Measurements from ENCODE around the gene CRACDL. TPM values are rescaled to one million over a fixed set of nuclear protein-coding genes. Genes with fewer than 3 reads are reported as not detected.

The CRACDL gene
- total RNA-seq, 2 donors from 2014 or later: 4.1 to 20.8 TPM

DNA sequence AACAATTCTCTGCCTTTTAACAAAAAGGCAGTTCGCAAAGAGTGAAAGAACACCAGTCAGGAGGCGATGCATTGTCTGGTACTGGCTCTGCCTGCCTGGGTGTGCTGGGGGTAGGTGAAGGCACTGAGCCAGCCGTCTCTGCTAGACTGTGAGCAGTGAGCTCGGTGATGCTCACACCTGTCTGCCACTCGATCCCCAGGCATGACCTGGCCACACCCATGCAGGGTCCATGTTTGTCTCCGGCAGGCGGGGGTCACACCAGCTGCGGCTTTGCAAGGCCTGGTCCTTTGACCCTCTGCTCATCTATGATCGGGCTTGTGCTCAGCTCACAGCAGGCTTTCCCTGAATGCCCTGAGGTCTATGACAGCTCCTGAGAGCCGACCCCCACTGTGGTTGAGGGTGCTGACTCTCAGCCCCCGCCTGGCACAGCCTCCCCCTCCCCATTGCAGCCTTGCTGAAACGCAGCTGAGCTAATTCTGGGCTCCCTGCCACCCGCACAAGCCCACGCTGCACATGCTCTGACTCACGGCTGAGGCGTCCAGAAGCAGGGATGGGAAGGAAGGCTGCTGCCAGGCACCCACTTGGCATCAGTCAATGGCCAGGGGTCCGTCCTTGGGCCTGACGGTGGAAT is 23.7 kb downstream of the CRACDL start:
- Histone ChIP-seq H3K36me3 (no peaks in the 10 kb centered on the region), H3K4me1 (replicated peaks) (no peaks in the 10 kb centered on the region), H3K27me3 (replicated peaks; ENCODE audit: insufficient read depth) (no peaks in the 10 kb centered on the region), H3K9me3 (no peaks in the 10 kb centered on the region), H3K4me3 (no peak overlapping the region), H3K27ac (no peak overlapping the region)
- WGBS: 41% methylated on average over 16 of the region's 18 CpGs
- no peak for DNase-seq (ENCODE audit: low spot score)
- TF ChIP-seq CTCF (IDR thresholded peaks at IDR 0.05) (no peak), POLR2A (IDR thresholded peaks at IDR 0.05) (no peak), POLR2AphosphoS5 (IDR thresholded peaks at IDR 0.05) (no peak)
- intact Hi-C loops (cut with DNase I): no loop called here

DNA sequence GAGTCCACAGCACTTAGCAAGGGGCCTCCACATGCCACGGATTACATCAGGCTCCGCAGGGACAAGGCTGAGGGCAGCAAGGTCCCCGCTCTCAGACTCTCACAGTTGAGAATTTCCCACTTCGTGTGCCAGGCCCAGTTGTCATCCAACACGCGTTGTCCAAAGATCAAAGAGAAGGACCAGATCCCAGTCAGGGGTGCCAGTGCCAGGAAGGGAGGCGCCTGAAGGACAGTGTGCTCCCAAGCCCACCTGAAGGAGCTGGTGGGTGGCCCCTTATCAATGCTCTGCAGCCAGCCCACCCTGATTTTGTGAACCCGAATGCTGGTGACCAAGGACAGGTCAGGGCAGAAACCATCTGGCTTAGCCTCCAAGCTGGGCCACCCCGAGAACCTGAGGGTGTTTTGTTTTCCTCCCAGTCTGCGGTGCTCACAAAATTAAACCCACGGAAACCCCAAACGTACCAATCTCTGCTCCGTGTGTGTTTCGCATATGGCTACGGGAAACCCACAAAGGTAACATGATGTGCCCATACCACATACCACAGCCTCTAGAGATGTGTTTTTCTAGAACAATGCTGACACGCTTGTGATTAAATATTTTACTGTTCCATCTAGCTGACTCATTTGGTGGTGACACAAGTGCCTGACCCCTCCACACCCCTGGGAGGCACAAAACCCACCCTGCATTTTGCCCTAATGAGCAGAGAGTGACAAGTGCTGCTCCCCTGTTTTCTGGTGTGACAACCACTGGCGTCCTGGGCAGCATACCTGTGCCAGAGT is 24.5 kb downstream of the CRACDL start:
- no peaks in the 10 kb centered on the region for H3K27me3 ChIP-seq (replicated peaks; ENCODE audit: insufficient read depth)
- intact Hi-C loops (cut with DNase I): no loop called here
- H3K36me3 ChIP-seq: no peaks in the 10 kb centered on the region
- H3K27ac ChIP-seq: no peak overlapping the region
- 67% methylated on average over 17 of the region's 17 CpGs for WGBS
- H3K4me1 ChIP-seq (replicated peaks): no peaks in the 10 kb centered on the region
- no peak overlapping the region for H3K4me3 ChIP-seq
- TF ChIP-seq CTCF (IDR thresholded peaks at IDR 0.05): no peak
- TF ChIP-seq POLR2AphosphoS5 (IDR thresholded peaks at IDR 0.05): no peak
- no peak for TF ChIP-seq POLR2A (IDR thresholded peaks at IDR 0.05)
- no peaks in the 10 kb centered on the region for H3K9me3 ChIP-seq
- DNase-seq (ENCODE audit: low spot score): no peak

- intact Hi-C loops (cut with DNase I): no loop called here
- no peak for TF ChIP-seq POLR2AphosphoS5 (IDR thresholded peaks at IDR 0.05)
- TF ChIP-seq CTCF (IDR thresholded peaks at IDR 0.05): no peak
- TF ChIP-seq POLR2A (IDR thresholded peaks at IDR 0.05): no peak
- no peaks in the 10 kb centered on the region for H3K27me3 ChIP-seq (replicated peaks; ENCODE audit: insufficient read depth)
- 95% methylated on average over 7 of the region's 7 CpGs for WGBS
- no peak overlapping the region for H3K4me3 ChIP-seq
- DNase-seq (ENCODE audit: low spot score): no peak
- H3K4me1 ChIP-seq (replicated peaks): no peaks in the 10 kb centered on the region
- no peaks in the 10 kb centered on the region for H3K9me3 ChIP-seq
- H3K27ac ChIP-seq: no peak overlapping the region
- no peaks in the 10 kb centered on the region for H3K36me3 ChIP-seq
Observed at GRCh38 chr2:98911126-98911375, 25.0 kb downstream of the CRACDL start.

DNA sequence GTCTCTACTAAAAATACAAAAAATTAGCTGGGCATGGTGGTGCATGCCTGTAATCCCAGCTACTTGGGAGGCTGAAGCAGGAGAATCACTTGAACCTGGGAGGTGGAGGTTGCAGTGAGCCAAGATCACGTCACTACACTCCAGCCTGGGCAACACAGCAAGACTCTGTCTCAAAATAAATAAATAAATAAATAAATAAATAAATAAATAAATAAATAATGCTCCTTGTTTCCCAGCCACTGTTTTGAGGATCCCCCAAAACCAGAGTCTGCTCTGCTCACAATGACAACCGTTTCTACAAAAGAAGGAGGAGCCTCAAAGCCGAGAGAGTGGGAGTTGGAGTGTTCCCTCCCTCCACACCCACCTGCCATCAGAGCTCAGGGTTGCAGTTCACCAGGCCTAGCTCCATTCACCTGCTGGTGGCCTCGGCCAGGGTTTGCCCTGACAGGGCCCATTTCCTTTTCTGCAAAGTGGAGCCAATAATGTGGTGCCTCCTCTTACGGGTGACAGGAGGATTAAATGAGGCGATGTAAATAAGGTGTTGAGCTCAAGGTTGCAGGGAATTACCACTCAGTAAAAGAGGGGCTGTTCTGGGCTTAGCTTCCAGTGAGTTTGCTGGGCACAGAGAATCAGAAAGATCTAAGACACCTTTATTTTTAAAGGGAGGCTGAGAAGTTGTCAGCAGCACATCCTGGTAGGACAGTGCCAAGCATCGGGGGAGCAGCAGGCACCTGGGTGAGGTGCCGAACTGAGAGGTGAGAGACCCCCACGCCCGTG is 25.5 kb downstream of the CRACDL start:
- TF ChIP-seq POLR2A (IDR thresholded peaks at IDR 0.05) (no peak), POLR2AphosphoS5 (IDR thresholded peaks at IDR 0.05) (no peak), CTCF (IDR thresholded peaks at IDR 0.05) (no peak)
- Histone ChIP-seq H3K4me1 (replicated peaks) (no peaks in the 10 kb centered on the region), H3K4me3 (no peak overlapping the region), H3K36me3 (no peaks in the 10 kb centered on the region), H3K9me3 (no peaks in the 10 kb centered on the region), H3K27me3 (replicated peaks; ENCODE audit: insufficient read depth) (no peaks in the 10 kb centered on the region), H3K27ac (no peak overlapping the region)
- DNase-seq (ENCODE audit: low spot score): no peak
- WGBS: 92% methylated on average over 10 of the region's 10 CpGs
- intact Hi-C loops (cut with DNase I): no loop called here

Data from prostate gland (tissue), 2 donors.